K562 (cell line): Measurements from ENCODE around the gene GDF9. TPM values are rescaled to one million over a fixed set of nuclear protein-coding genes. Genes with fewer than 3 reads are reported as not detected.
A peak's percentile ranks its signal among the peaks of the same experiment; 100 is the strongest.

Experiments
- ATAC-seq: fragments of 200-7000 bp; cut with Tn5 transposase; 3 replicates; pipeline ENCODE4 v1.9.1; 2020; ENCODE audit warnings: moderate library complexity
- BruUV-seq: library from RNA; stranded (reverse); fragments of 400-500 nt; replicated peaks from 2 replicates; lab custom pipeline; 2021; lab: Mats Ljungman, UMichigan
- CTCF ChIA-PET: fragments of 300-600 bp; formaldehyde crosslinking; extraction: SDS; loops from one replicate; lab custom pipeline; 2021; ENCODE audit warnings: low intra/inter-chr PET ratio; lab: Yijun Ruan, JAX
- POLR2A ChIA-PET: fragments of 300-600, 350-650 bp; sonication (Branson Sonifier 250); formaldehyde crosslinking; extraction: SDS; loops from one replicate; lab custom pipeline; 2021; ENCODE audit warnings: antibody characterized with exemption, inconsistent platforms; lab: Yijun Ruan, JAX
- DNase-seq, 4 experiments: peaks; one replicate each; pipeline versions ENCODE4 v3.0.0 to v3.0.0-alpha.2; 2011 to 2018; ENCODE audit warnings: low spot score in 3 of 4, mixed read lengths in 3 of 4; ENCODE audit errors: extremely low read depth in 1 of 4
- FAIRE-seq: peaks from 2 replicates; lab custom pipeline; 2011; peaks lifted over from hg19 to GRCh38; lab: Jason Lieb, UNC
- H2AFZ ChIP-seq: 2 replicates; pipeline ENCODE4 v1.6.0; 2011; ENCODE audit warnings: low read depth, low read length, control low read depth, inconsistent platforms
- H3K27ac ChIP-seq: fragments of 200-600 bp; 3 replicates; pipeline ENCODE4 v1.8.0; 2011; ENCODE audit warnings: low read depth, mild to moderate bottlenecking, control low read depth, inconsistent platforms, low read length, moderate library complexity, mixed read lengths; ENCODE audit errors: extremely low read depth
- H3K27me3 ChIP-seq, 2 experiments: fragments of 300-600 bp in 1 of 2; 2 replicates in 1 of 2; 3 replicates in 1 of 2; pipeline versions ENCODE4 v1.6.0 to v1.8.0; 2011; ENCODE audit warnings: inconsistent platforms in 2 of 2, low read length in 2 of 2, mild to moderate bottlenecking in 1 of 2, mixed read lengths in 1 of 2, moderate library complexity in 1 of 2; ENCODE audit not compliant: control insufficient read depth in 2 of 2, insufficient read depth in 2 of 2
- H3K36me3 ChIP-seq: fragments of 300-600 bp; 3 replicates; pipeline ENCODE4 v1.8.0; 2011; ENCODE audit warnings: mild to moderate bottlenecking, low read length, inconsistent platforms; ENCODE audit not compliant: control insufficient read depth, insufficient read depth
- H3K4me1 ChIP-seq, 2 experiments: fragments of 200-600 bp in 1 of 2; replicated peaks in 1 of 2; 2 replicates in 1 of 2; 3 replicates in 1 of 2; pipeline versions ENCODE4 v1.5.1 to v1.8.0; 2011; ENCODE audit warnings: inconsistent platforms in 2 of 2, low read length in 2 of 2, mild to moderate bottlenecking in 1 of 2, mixed read lengths in 1 of 2, moderate library complexity in 1 of 2; ENCODE audit not compliant: control insufficient read depth in 2 of 2, insufficient read depth in 2 of 2
- H3K4me2 ChIP-seq: 2 replicates; pipeline ENCODE4 v1.6.1; 2011; ENCODE audit warnings: low read length, control low read depth, inconsistent platforms, mixed read lengths; ENCODE audit not compliant: insufficient read depth
- H3K4me3 ChIP-seq: fragments of 200-600 bp; sonication (generic), shearing (Covaris generic); 2 replicates; pipeline ENCODE4 v1.5.1; 2016; ENCODE audit warnings: control low read depth, inconsistent platforms
- H3K79me2 ChIP-seq: fragments of 200-600 bp; 3 replicates; pipeline ENCODE4 v1.8.0; 2011; ENCODE audit warnings: low read length, inconsistent platforms; ENCODE audit not compliant: control insufficient read depth, insufficient read depth
- H3K9ac ChIP-seq, 2 experiments: 2 replicates each; pipeline versions ENCODE4 v1.6.0 to v1.6.1; 2011; ENCODE audit warnings: low read depth in 2 of 2, low read length in 2 of 2, control low read depth in 1 of 2, inconsistent platforms in 1 of 2, mild to moderate bottlenecking in 1 of 2, mixed read lengths in 1 of 2; ENCODE audit not compliant: insufficient read depth in 1 of 2
- H3K9me1 ChIP-seq: one replicate; pipeline ENCODE4 v1.6.0; 2011; ENCODE audit warnings: inconsistent platforms, mild to moderate bottlenecking, low read length, moderate library complexity; ENCODE audit not compliant: control insufficient read depth, insufficient read depth
- H3K9me3 ChIP-seq: replicated peaks from 2 replicates; pipeline ENCODE4 v1.5.1; 2011; ENCODE audit warnings: low read depth, low read length, inconsistent platforms; ENCODE audit not compliant: control insufficient read depth, insufficient read depth
- H4K20me1 ChIP-seq: replicated peaks from 2 replicates; pipeline ENCODE4 v1.6.1; 2011; ENCODE audit warnings: low read length, inconsistent platforms, mixed read lengths; ENCODE audit not compliant: control insufficient read depth, insufficient read depth
- ARID4B ChIP-seq: sonication (generic); formaldehyde crosslinking; IDR thresholded peaks from 2 replicates; pipeline ENCODE4 v1.8.0; 2022; ENCODE audit warnings: mild to moderate bottlenecking, missing genetic modification reagents
- EHMT2 ChIP-seq: fragments of 450-650 bp; IDR thresholded peaks from 2 replicates; pipeline ENCODE4 v1.6.1; 2018; ENCODE audit warnings: antibody characterized with exemption
- GABPA ChIP-seq: fragments of 200-800 bp; sonication (Bioruptor generic); conservative IDR thresholded peaks from 2 replicates; pipeline ENCODE4 v1.6.1; 2016; ENCODE audit warnings: low read depth, missing genetic modification characterization, missing compliant biosample characterization
- HDAC3 ChIP-seq: fragments of 450-650 bp; IDR thresholded peaks from 2 replicates; pipeline ENCODE4 v1.6.1; 2018; ENCODE audit warnings: borderline replicate concordance, mild to moderate bottlenecking, moderate library complexity; ENCODE audit not compliant: partially characterized antibody
- NFIC ChIP-seq: fragments of 450-650 bp; IDR thresholded peaks from 2 replicates; pipeline ENCODE4 v1.6.1; 2017; ENCODE audit warnings: mild to moderate bottlenecking, inconsistent platforms
- POLR2H ChIP-seq: IDR thresholded peaks from 2 replicates; pipeline ENCODE4 v1.6.1; 2016; ENCODE audit warnings: missing genetic modification characterization, low read depth, mild to moderate bottlenecking, control low read depth, missing compliant biosample characterization, moderate library complexity
- STAG1 ChIP-seq: sonication (generic); formaldehyde crosslinking; IDR thresholded peaks from 2 replicates; pipeline ENCODE4 v1.5.0; 2020; ENCODE audit warnings: missing genetic modification reagents, borderline replicate concordance
- WGBS: fragments of 100-300 bp; shearing (Covaris generic); methylation state at CpG from one replicate; pipeline ENCODE4 v1.1.6; 2016; ENCODE audit warnings: low coverage, mixed read lengths; ENCODE audit not compliant: insufficient coverage; ENCODE audit errors: missing lambda C conversion rate; 5-methylcytosine and 5-hydroxymethylcytosine counted together
- in situ Hi-C: fragments of 300-500 bp; cut with MboI; formaldehyde crosslinking; loops from 4 replicates; pipeline ENCODE4 v1.15.0; 2018; ENCODE audit warnings: inconsistent platforms, mixed read lengths
- intact Hi-C: fragments of 100-400 bp; cut with micrococcal nuclease; formaldehyde crosslinking; loops from 2 replicates; pipeline ENCODE4 v1.14.2; 2022
- polyA plus RNA-seq, 8 experiments: library from polyadenylated mRNA; depleted of rRNA in 4 of 8; stranded (reverse) in 5 of 8; unstranded in 3 of 8; fragments of >200 nt; fragmentation: Nextera tagmentation in 2 of 8; fragmentation: Illumina TruSeq in 1 of 8; extraction: Ambion mirVana in 2 of 8; extraction: Trizol in 1 of 8; gene quantifications; 2 replicates each; pipeline versions ENCODE4 v1.2.1 to v1.2.3, GENCODE V29; 2011 to 2014; ENCODE audit warnings: inconsistent platforms in 1 of 8, missing spikeins in 1 of 8
- total RNA-seq, 7 experiments: library from RNA; depleted of rRNA in 6 of 7; stranded (reverse); fragments of >200 nt in 6 of 7; fragmentation: Illumina TruSeq in 2 of 7; extraction: Trizol in 2 of 7; gene quantifications; 2 replicates each; pipeline versions ENCODE4 v1.2.1 to v1.2.3, GENCODE V29; 2011 to 2021; ENCODE audit warnings: low replicate concordance in 1 of 7

Gene GDF9
- total and polyA plus RNA-seq, 9 of the 15 experiments (the other 6 are each of a cell fraction or from before 2014, with no cell fraction given) = 0.10 to 0.70 (median 0.20) TPM; not detected in 1

- in situ Hi-C loops (loop anchor here (5.0 kb wide), 1 partner anchor 72 kb away; no protein-coding TSS in a partner anchor), intact Hi-C loops (no loop called here)
- Histone ChIP-seq H4K20me1 (no peaks in the 10 kb centered on the region), H3K4me2 (peak overlapping the region; percentile 89), H3K79me2 (peaks cover 23% of the 10 kb centered on the region), H3K9me1 (no peaks in the 10 kb centered on the region), H3K9me3 (no peaks in the 10 kb centered on the region), H3K9ac (peak overlapping the region; percentile 92 to 100; a peak in 3 of 4 replicates), H2AFZ (peak overlapping the region; percentile 97; the same call in 1 of the 2 replicates), H3K4me1 (peaks cover 18 to 29% of the 10 kb centered on the region in 2 experiments; a peak in 4 of 5 replicates), H3K4me3 (peak overlapping the region; percentile 74), H3K27me3 (no peaks in the 10 kb centered on the region), H3K27ac (no peak overlapping the region), H3K36me3 (peaks cover 38% of the 10 kb centered on the region; the same call in 2 of the 3 replicates)
- TF ChIP-seq HDAC3 = no peak
- TF ChIP-seq ARID4B (CRISPR knock-in tag) = no peak
- TF ChIP-seq NFIC = 0 out of 2 replicates have a peak, but pooled peaks have one; percentile 10
- TF ChIP-seq STAG1 (CRISPR knock-in tag) = 0 out of 2 replicates have a peak, but pooled peaks have one; percentile 30
- 0 out of 2 replicates have a peak, but pooled peaks have one; percentile 6 for TF ChIP-seq GABPA (tag)
- TF ChIP-seq POLR2H (tag) = no peak
- no peak for TF ChIP-seq EHMT2
- FAIRE-seq = no peak
- CTCF ChIA-PET = interaction anchor here (0.7 to 2.1 kb wide), 2 partner anchors 51 to 54 kb away, joined by 4 to 13 read pairs; no protein-coding TSS in a partner anchor
- WGBS = 38% methylated on average over 4 of the region's 4 CpGs
- no peak for ATAC-seq
- BruUV-seq = no TSS peak
- no peak for DNase-seq
- POLR2A ChIA-PET = interaction anchor here (0.5 to 3.9 kb wide), 10 partner anchors 8 to 199 kb away, joined by 3 to 22 read pairs (median 4); partner anchors contain the start of genes GDF9 and UQCRQ
Measured at GRCh38 chr5:132828846-132829494, 37.3 kb downstream of the GDF9 start.
